ENCODE measurements around the gene KCNIP1. TPM values are rescaled to one million over a fixed set of nuclear protein-coding genes. Genes with fewer than 3 reads are reported as not detected.

KCNIP1 gene
- total RNA-seq, 2 experiments from 2014 or later = not detected

GRCh38 chr5:170651604-170652277 lies 147.9 kb downstream of the KCNIP1 start:
- POLR2A ChIA-PET = no interaction called here
- CTCF ChIA-PET = no interaction called here

DNA sequence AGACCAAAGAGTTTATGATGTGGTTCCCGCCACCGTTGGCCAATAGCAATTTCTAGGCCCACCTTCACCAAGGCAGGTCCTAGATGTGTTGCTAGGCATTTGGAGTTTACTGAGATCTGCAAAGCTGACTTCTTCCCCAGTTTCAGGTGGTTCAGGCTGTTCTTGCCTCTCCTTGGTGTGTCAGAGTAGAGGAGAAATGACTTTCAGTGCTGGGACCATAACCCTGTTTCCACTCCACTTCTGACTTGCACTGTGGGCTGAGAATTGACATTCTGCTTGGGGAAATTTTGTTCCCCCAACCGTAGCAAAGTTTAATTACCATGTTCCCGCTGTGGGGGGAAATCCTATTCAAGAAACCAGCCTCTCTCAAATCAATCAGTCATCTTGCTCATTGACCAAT lies 151.7 kb downstream of the KCNIP1 start:
- CTCF ChIA-PET = no interaction called here
- POLR2A ChIA-PET = no interaction called here

- POLR2A ChIA-PET = no interaction called here
- CTCF ChIA-PET = no interaction called here
Observed at GRCh38 chr5:170655920-170656319, 152.1 kb downstream of the KCNIP1 start.

DNA sequence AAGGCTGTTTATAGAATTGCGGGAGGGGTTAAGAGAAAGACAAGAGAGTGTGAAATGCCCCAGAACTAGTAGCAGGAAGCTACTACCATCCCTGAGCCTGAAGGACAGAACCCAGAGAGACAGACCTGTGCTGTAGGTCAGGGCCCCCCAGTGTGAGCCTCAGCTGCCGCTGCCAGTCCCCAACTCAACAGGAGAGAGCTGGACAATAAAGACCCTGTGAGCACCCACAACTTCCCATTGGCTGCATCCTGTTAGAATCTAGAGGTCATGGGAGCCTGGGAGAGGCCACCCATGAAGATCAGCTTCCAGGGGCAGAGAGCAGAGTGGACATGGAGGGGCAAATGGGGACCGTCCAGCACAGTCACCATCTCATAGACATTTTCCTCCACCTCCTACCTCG lies 152.5 kb downstream of the KCNIP1 start:
- ChIA-PET CTCF (interaction anchor here (1.1 kb wide), 1 partner anchor 13 kb away, joined by 4 read pairs; no protein-coding TSS in a partner anchor), POLR2A (no interaction called here)

GRCh38 chr5:170660531-170660930 lies 156.7 kb downstream of the KCNIP1 start:
- ChIA-PET POLR2A (no interaction called here), CTCF (no interaction called here)

GRCh38 chr5:170662966-170663365 lies 159.1 kb downstream of the KCNIP1 start:
- ChIA-PET CTCF (no interaction called here), POLR2A (no interaction called here)

DNA sequence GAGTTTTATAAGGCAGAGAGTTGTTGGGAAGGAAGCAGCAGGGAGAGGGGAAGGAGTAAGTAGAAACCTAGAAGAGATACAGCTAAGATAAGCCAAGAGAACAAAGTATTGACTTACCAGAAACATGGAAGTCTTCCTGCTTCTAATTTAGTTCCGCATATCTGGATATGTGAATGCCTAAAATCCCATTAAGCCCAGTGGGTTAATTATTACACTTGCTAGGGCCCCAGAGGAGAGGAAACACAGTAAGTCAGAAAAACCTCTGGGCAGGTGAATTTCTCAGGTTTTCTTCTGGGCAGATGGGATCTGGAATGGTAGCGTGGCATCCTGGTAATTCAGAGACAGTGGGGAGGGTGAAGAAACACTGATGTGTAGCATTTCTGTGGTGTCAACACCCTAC lies 175.0 kb downstream of the KCNIP1 start:
- POLR2A ChIA-PET = no interaction called here

GRCh38 chr5:170681013-170681433 lies 177.2 kb downstream of the KCNIP1 start:
- CTCF ChIA-PET = no interaction called here
- POLR2A ChIA-PET = no interaction called here

More for the DNA sequence above, 175.0 kb downstream of the KCNIP1 start:
- CTCF ChIA-PET = no interaction called here

GRCh38 chr5:170691657-170692056 lies 187.8 kb downstream of the KCNIP1 start:
- CTCF ChIA-PET = no interaction called here
- POLR2A ChIA-PET = no interaction called here

- ChIA-PET POLR2A (no interaction called here), CTCF (no interaction called here)
Observed at GRCh38 chr5:170693701-170694100, 189.9 kb downstream of the KCNIP1 start.

GRCh38 chr5:170694911-170695310 lies 191.1 kb downstream of the KCNIP1 start:
- POLR2A ChIA-PET = no interaction called here

GRCh38 chr5:170697031-170697430 lies 193.2 kb downstream of the KCNIP1 start:
- ChIA-PET POLR2A (no interaction called here), CTCF (no interaction called here)

More at GRCh38 chr5:170694911-170695310, 191.1 kb downstream of the KCNIP1 start:
- CTCF ChIA-PET = no interaction called here

DNA sequence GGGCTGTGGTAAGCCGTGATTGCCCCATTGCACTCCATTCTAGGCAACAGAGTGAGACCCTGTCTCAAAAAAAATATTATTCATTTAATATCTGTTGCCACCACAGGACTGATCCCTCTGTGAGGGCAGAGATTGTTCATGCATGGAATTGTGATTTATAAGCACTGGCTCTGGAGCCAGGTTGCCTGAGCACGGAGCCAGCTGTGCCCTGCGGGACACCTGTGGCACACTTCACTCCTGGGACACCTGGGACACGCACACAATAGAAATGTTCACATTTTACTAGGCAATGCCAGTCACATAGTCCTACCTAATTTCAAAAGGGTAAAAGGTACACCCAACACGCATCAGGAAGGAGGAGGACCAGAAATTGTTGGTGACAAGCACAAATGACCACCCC lies 196.7 kb downstream of the KCNIP1 start:
- CTCF ChIA-PET = no interaction called here

DNA sequence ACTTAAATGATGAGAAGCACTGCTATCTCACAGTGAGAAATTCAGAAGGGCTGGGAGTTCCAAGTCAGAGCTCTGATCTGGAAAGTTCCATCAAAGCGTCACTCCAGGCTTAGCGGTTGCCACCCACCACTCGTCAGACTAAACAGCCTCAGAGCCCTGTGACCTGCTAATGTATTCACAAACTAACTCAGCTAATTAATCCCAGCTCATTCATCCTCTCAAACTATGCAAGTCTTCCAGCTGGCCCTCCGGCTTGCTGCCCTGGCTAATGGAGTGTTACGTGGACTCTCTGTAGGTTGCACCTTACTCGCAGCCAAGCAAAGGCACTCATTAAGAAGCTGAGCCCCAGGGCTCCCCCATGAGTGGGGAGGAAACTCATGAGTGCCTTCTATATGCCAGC lies 197.5 kb downstream of the KCNIP1 start:
- CTCF ChIA-PET = no interaction called here
- POLR2A ChIA-PET = no interaction called here

More for the DNA sequence above, 196.7 kb downstream of the KCNIP1 start:
- POLR2A ChIA-PET = no interaction called here

- POLR2A ChIA-PET = no interaction called here
- CTCF ChIA-PET = no interaction called here
Observed at GRCh38 chr5:170704417-170705192, 200.8 kb downstream of the KCNIP1 start.

- ChIA-PET CTCF (no interaction called here), POLR2A (no interaction called here)
Observed at GRCh38 chr5:170709640-170710039, 205.8 kb downstream of the KCNIP1 start.

- ChIA-PET CTCF (no interaction called here), POLR2A (no interaction called here)
Observed at GRCh38 chr5:170711300-170711699, 207.5 kb downstream of the KCNIP1 start.

DNA sequence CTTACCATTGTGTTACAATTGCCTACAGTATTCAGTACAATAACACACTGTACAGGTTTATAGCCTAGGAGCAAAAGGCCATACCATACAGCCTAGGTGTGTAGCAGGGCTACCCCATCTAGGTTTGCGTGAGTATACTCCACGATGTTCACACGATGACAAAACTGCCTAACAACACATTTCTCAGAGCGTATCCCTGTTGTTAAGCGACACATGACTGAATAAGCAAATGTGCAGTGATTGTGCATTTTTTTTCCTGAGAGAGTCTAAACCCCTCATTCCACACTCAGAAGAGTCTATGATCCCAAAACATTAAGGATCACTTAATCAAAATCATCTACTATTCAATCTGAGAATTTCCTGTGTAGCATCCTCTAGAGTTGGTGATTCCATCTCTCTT lies 211.3 kb downstream of the KCNIP1 start:
- POLR2A ChIA-PET = no interaction called here

DNA sequence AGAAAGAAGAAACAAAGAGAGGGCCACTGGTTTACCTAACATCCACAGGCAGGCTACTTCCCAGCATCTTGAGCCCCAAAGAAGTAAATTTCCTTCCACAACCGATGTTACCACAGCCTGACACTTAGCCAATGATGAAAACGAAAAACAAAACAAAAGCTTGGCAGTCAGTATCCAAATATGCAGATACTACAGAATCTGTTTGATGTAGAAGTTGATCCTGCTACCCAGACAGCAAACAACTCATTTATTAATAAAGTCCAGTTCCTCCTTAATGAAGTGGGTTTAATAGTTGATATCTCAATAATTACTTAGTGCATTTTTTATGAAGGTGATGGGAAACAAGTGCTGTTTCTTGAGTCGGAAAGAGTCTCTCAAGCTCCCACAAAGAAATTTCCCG lies 212.6 kb downstream of the KCNIP1 start:
- ChIA-PET CTCF (no interaction called here), POLR2A (no interaction called here)

More for the DNA sequence above, 211.3 kb downstream of the KCNIP1 start:
- CTCF ChIA-PET = no interaction called here

DNA sequence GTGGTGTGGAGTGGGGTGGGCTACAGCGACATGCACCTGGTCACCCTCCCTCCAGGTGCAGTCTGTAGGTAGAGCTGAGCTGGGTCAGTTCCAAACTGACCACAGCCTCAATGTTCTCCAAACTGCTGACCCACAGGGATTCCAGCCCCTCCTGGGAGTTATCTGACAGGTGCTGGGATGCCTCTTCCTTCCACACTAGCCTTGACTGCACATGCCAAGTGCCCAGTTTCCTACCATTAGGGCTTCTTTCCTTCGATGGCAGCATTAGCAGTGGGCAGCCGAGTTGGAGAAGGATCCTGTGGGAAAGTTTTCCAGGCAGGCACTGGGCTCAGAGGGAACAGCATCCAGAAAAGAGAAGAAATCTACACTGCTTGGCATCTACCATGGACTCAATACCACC lies 215.7 kb downstream of the KCNIP1 start:
- ChIA-PET CTCF (no interaction called here), POLR2A (no interaction called here)

DNA sequence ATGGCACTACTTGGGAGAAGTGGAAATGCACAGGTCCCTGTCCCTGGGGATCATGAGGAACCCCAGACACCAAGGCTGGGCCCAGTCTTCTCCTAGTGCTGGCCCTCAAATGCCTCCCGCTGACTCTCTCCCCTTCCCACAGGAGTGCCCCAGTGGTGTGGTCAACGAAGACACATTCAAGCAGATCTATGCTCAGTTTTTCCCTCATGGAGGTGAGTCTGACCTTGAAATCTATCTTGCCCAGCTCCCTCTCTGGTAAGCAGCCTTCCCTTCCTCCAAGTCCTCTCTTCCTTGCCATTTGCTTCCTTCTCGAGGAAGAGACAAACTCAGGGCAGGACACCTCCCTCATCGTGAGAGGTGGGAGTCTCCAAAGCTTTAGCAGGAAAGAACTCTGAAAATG lies 216.4 kb downstream of the KCNIP1 start:
- POLR2A ChIA-PET = no interaction called here
- CTCF ChIA-PET = no interaction called here

- ChIA-PET CTCF (no interaction called here), POLR2A (no interaction called here)
Observed at GRCh38 chr5:170720984-170721383, 217.2 kb downstream of the KCNIP1 start.
